HepG2 (cell line): Measurements from ENCODE around the gene CDK2. TPM values are rescaled to one million over a fixed set of nuclear protein-coding genes. Genes with fewer than 3 reads are reported as not detected.

Experiments used
- ATAC-seq: fragments of 200-7000 bp; cut with Tn5 transposase; 3 replicates; pipeline ENCODE4 v1.9.1; 2020; ENCODE audit warnings: mild to moderate bottlenecking, moderate library complexity
- BruUV-seq: library from RNA; stranded (reverse); fragments of 400-500 nt; replicated peaks from 2 replicates; lab custom pipeline; 2021; lab: Mats Ljungman, UMichigan
- CTCF ChIA-PET: fragments of 300-600 bp; formaldehyde crosslinking; extraction: SDS; loops from one replicate; lab custom pipeline; 2021; ENCODE audit warnings: low total read pairs, inconsistent platforms, low intra/inter-chr PET ratio; lab: Yijun Ruan, JAX
- POLR2A ChIA-PET: fragments of 350-600 bp; sonication (Branson Sonifier 250); formaldehyde crosslinking; loops from one replicate; lab custom pipeline; 2020; ENCODE audit warnings: antibody characterized with exemption, inconsistent platforms; lab: Yijun Ruan, JAX
- DNase-seq: peaks from one replicate; pipeline ENCODE4 v3.0.0-alpha.2; 2015; ENCODE audit warnings: low spot score
- FAIRE-seq: peaks from 3 replicates; lab custom pipeline; 2011; peaks lifted over from hg19 to GRCh38; lab: Jason Lieb, UNC
- H2AFZ ChIP-seq: one replicate; pipeline ENCODE4 v1.6.1; 2011; ENCODE audit warnings: low read length, inconsistent platforms
- H3K27ac ChIP-seq: fragments of 300-600 bp; 3 replicates; pipeline ENCODE4 v1.8.0; 2011; ENCODE audit warnings: mixed run types, mild to moderate bottlenecking, mixed read lengths, low read length, inconsistent platforms; ENCODE audit not compliant: insufficient read depth; ENCODE audit errors: extremely low read length
- H3K27me3 ChIP-seq, 2 experiments: fragments of 200-600 bp in 1 of 2; 2 replicates in 1 of 2; 3 replicates in 1 of 2; pipeline versions ENCODE4 v1.6.0 to v1.8.0; 2011; ENCODE audit warnings: low read length in 2 of 2, mild to moderate bottlenecking in 2 of 2, moderate library complexity in 2 of 2, inconsistent platforms in 1 of 2; ENCODE audit not compliant: insufficient read depth in 2 of 2, control insufficient read depth in 1 of 2
- H3K36me3 ChIP-seq, 2 experiments: fragments of 200-600 bp in 1 of 2; replicated peaks in 1 of 2; 2 replicates in 1 of 2; 3 replicates in 1 of 2; pipeline versions ENCODE4 v1.5.1 to v1.8.0; 2011; ENCODE audit warnings: low read length in 2 of 2, inconsistent platforms in 1 of 2; ENCODE audit not compliant: insufficient read depth in 2 of 2, control insufficient read depth in 1 of 2
- H3K4me1 ChIP-seq: 2 replicates; pipeline ENCODE4 v1.5.1; 2012; ENCODE audit warnings: low read length, inconsistent platforms; ENCODE audit not compliant: insufficient read depth
- H3K4me2 ChIP-seq: 2 replicates; pipeline ENCODE4 v1.6.0; 2011; ENCODE audit warnings: low read depth, low read length, inconsistent platforms
- H3K4me3 ChIP-seq, 3 experiments: fragments of 200-600 bp in 1 of 3; sonication (generic), shearing (Covaris generic) in 1 of 3; replicated peaks in 1 of 3; 2 replicates each; pipeline ENCODE4 v1.5.1; 2011 to 2016; ENCODE audit warnings: low read length in 3 of 3, inconsistent platforms in 2 of 3, low read depth in 2 of 3, mild to moderate bottlenecking in 2 of 3, control low read depth in 1 of 3, mixed read lengths in 1 of 3; ENCODE audit not compliant: insufficient read depth in 1 of 3
- H3K79me2 ChIP-seq: one replicate; pipeline ENCODE4 v1.6.1; 2011; ENCODE audit warnings: low read length, inconsistent platforms; ENCODE audit not compliant: insufficient read depth
- H3K9ac ChIP-seq: 2 replicates; pipeline ENCODE4 v1.6.0; 2011; ENCODE audit warnings: mild to moderate bottlenecking, low read depth, low read length, inconsistent platforms; ENCODE audit not compliant: insufficient read depth
- H3K9me3 ChIP-seq: 2 replicates; pipeline ENCODE4 v1.5.1; 2012; ENCODE audit warnings: mild to moderate bottlenecking, low read length
- H4K20me1 ChIP-seq: 2 replicates; pipeline ENCODE4 v1.6.0; 2011; ENCODE audit warnings: inconsistent platforms, mild to moderate bottlenecking, low read length, moderate library complexity; ENCODE audit not compliant: insufficient read depth
- ELF3 ChIP-seq: IDR thresholded peaks from 2 replicates; pipeline ENCODE4 v1.6.1; 2016; ENCODE audit warnings: missing genetic modification reagents, missing compliant biosample characterization
- GATA4 ChIP-seq: sonication (generic); IDR thresholded peaks from 2 replicates; pipeline ENCODE4 v1.6.1; 2016; ENCODE audit warnings: antibody characterized with exemption, low read depth, borderline replicate concordance
- RBM22 ChIP-seq: fragments of 200-400 bp; formaldehyde crosslinking; optimal IDR thresholded peaks from 2 replicates; pipeline ENCODE3; 2017; ENCODE audit warnings: mild to moderate bottlenecking, low read length, moderate library complexity
- ZNF10 ChIP-seq: sonication (generic); formaldehyde crosslinking; IDR thresholded peaks from 2 replicates; pipeline ENCODE4 v1.4.0; 2020; ENCODE audit warnings: mild to moderate bottlenecking, low read depth, missing genetic modification reagents, borderline replicate concordance
- ZNF550 ChIP-seq: sonication (generic); formaldehyde crosslinking; IDR thresholded peaks from 2 replicates; pipeline ENCODE4 v1.4.0; 2020; ENCODE audit warnings: mild to moderate bottlenecking, missing genetic modification reagents, borderline replicate concordance
- ZNF816 ChIP-seq: sonication (generic); formaldehyde crosslinking; IDR thresholded peaks from 2 replicates; pipeline ENCODE4 v1.8.0; 2022; ENCODE audit warnings: missing genetic modification reagents, mild to moderate bottlenecking, borderline replicate concordance
- WGBS: methylation state at CpG from one replicate; pipeline ENCODE4 v1.1.6; 2017; ENCODE audit warnings: low lambda C conversion rate; 5-methylcytosine and 5-hydroxymethylcytosine counted together
- in situ Hi-C: cut with HindIII; loops from 2 replicates; pipeline ENCODE4 v1.10.0; 2017; ENCODE audit warnings: low pct_unique_long_range_greater_than_20kb; ENCODE audit not compliant: extremely low pct_ligation_motif_present
- intact Hi-C: fragments of 100-400 bp; cut with micrococcal nuclease; formaldehyde crosslinking; loops from one replicate; pipeline ENCODE4 v1.10.0; 2022; ENCODE audit not compliant: unreplicated experiment
- polyA plus RNA-seq, 8 experiments: library from polyadenylated mRNA; depleted of rRNA in 3 of 8; stranded (reverse) in 7 of 8; unstranded in 1 of 8; fragments of >200 nt; fragmentation: Illumina TruSeq in 4 of 8; extraction: Trizol in 4 of 8; gene quantifications; 2 replicates each; pipeline versions ENCODE4 v1.2.1 to v1.2.3, GENCODE V29; 2011 to 2016; ENCODE audit warnings: low read depth in 4 of 8, missing spikeins in 1 of 8, mixed read lengths in 1 of 8; ENCODE audit not compliant: insufficient read depth in 1 of 8
- total RNA-seq, 5 experiments: library from RNA; depleted of rRNA; stranded (reverse); fragments of >200 nt; fragmentation: Illumina TruSeq; extraction: Trizol; gene quantifications; 2 replicates each; pipeline ENCODE4 v1.2.3, GENCODE V29; 2016; ENCODE audit warnings: low read depth in 1 of 5
- TF ChIP-seq, protein P1 (sequence below): sonication (generic); formaldehyde crosslinking; IDR thresholded peaks from 2 replicates; pipeline ENCODE4 v1.5.0; 2020; ENCODE audit warnings: missing genetic modification reagents, mild to moderate bottlenecking, borderline replicate concordance
- TF ChIP-seq, protein P2 (sequence below): sonication (generic); formaldehyde crosslinking; IDR thresholded peaks from 2 replicates; pipeline ENCODE4 v1.5.1; 2020; ENCODE audit warnings: mild to moderate bottlenecking, missing genetic modification reagents, borderline replicate concordance
- TF ChIP-seq, protein P3 (sequence below): IDR thresholded peaks from 2 replicates; pipeline ENCODE4 v1.6.1; 2016; ENCODE audit warnings: low read depth, borderline replicate concordance
- TF ChIP-seq, protein P4 (sequence below): fragments of 450-650 bp; IDR thresholded peaks from 2 replicates; pipeline ENCODE4 v1.6.1; 2017; ENCODE audit warnings: mild to moderate bottlenecking

CDK2 gene
- total and polyA plus RNA-seq, 2 of the 13 experiments (the other 11 are each of a cell fraction or from before 2014, with no cell fraction given): 47.5 to 52.6 TPM

DNA sequence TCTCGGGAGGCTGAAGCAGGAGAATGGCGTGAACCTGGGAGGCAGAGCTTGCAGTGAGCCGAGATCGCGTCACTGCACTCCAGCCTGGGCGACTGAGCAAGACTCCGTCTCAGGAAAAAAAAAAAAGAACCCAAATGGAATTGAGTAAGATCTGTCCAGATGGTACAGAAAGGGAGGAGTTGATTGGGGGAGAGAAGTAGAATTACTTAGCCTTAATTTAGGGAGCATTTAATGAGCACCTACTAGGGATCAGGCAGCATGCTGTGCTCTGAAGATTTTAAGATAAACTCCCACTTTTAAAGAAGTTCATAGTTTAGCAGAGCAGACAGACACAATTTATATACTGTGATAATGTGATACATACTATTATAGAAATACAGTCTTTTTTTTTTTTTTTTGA, 11.8 kb downstream of the CDK2 start:
- 96% methylated on average over 7 of the region's 7 CpGs for WGBS
- no peaks in the 10 kb centered on the region for H3K9me3 ChIP-seq
- no peak overlapping the region for H3K27ac ChIP-seq
- in situ Hi-C loops: loop anchor here (10.0 kb wide), 1 partner anchor 56 kb away; no protein-coding TSS in a partner anchor
- ATAC-seq (no peak), DNase-seq (no peak), FAIRE-seq (no peak)
- BruUV-seq: no TSS peak
- peaks cover 0 to 20% of the 10 kb centered on the region in 2 experiments; a peak in 4 of 5 replicates for H3K36me3 ChIP-seq
- H3K9ac ChIP-seq: no peak overlapping the region
- H3K4me3 ChIP-seq: no peak overlapping the region
- peaks cover 32% of the 10 kb centered on the region for H3K79me2 ChIP-seq
- no peaks in the 10 kb centered on the region for H4K20me1 ChIP-seq
- H3K27me3 ChIP-seq: no peaks in the 10 kb centered on the region
- ChIA-PET POLR2A (interaction anchor here (1.2 kb wide), 1 partner anchor 19 kb away, joined by 3 read pairs; the partner anchor contains the start of gene SUOX), CTCF (no interaction called here)
- TF ChIP-seq, protein P1, sequence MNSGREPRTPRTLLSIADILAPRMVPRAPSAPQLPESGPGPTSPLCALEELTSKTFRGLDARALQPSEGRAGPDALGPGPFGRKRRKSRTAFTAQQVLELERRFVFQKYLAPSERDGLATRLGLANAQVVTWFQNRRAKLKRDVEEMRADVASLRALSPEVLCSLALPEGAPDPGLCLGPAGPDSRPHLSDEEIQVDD (CRISPR knock-in tag): no peak
- TF ChIP-seq ELF3: no peak
- no peak for TF ChIP-seq GATA4
- no peak for TF ChIP-seq ZNF816 (CRISPR knock-in tag)
- no peak for TF ChIP-seq ZNF550
- TF ChIP-seq RBM22: no peak
- TF ChIP-seq, protein P2, sequence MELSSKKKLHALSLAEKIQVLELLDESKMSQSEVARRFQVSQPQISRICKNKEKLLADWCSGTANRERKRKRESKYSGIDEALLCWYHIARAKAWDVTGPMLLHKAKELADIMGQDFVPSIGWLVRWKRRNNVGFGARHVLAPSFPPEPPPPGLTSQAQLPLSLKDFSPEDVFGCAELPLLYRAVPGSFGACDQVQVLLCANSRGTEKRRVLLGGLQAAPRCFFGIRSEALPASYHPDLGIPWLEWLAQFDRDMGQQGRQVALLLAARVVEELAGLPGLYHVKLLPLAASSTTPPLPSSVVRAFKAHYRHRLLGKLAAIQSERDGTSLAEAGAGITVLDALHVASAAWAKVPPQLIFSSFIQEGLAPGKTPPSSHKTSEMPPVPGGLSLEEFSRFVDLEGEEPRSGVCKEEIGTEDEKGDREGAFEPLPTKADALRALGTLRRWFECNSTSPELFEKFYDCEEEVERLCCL: no peak
- no peak for TF ChIP-seq ZNF10
- TF ChIP-seq, protein P3, sequence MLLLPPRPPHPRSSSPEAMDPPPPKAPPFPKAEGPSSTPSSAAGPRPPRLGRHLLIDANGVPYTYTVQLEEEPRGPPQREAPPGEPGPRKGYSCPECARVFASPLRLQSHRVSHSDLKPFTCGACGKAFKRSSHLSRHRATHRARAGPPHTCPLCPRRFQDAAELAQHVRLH (CRISPR knock-in tag): no peak
- TF ChIP-seq, protein P4, sequence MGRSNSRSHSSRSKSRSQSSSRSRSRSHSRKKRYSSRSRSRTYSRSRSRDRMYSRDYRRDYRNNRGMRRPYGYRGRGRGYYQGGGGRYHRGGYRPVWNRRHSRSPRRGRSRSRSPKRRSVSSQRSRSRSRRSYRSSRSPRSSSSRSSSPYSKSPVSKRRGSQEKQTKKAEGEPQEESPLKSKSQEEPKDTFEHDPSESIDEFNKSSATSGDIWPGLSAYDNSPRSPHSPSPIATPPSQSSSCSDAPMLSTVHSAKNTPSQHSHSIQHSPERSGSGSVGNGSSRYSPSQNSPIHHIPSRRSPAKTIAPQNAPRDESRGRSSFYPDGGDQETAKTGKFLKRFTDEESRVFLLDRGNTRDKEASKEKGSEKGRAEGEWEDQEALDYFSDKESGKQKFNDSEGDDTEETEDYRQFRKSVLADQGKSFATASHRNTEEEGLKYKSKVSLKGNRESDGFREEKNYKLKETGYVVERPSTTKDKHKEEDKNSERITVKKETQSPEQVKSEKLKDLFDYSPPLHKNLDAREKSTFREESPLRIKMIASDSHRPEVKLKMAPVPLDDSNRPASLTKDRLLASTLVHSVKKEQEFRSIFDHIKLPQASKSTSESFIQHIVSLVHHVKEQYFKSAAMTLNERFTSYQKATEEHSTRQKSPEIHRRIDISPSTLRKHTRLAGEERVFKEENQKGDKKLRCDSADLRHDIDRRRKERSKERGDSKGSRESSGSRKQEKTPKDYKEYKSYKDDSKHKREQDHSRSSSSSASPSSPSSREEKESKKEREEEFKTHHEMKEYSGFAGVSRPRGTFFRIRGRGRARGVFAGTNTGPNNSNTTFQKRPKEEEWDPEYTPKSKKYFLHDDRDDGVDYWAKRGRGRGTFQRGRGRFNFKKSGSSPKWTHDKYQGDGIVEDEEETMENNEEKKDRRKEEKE: no peak
- H3K4me1 ChIP-seq: peaks cover 24% of the 10 kb centered on the region
- no peak overlapping the region for H3K4me2 ChIP-seq
- intact Hi-C loops: no loop called here
- no peak overlapping the region for H2AFZ ChIP-seq
